Measurements from ENCODE around the gene HAAO.

The HAAO gene

GRCh38 chr2:42813763-42814162, 21.4 kb upstream of the HAAO start:
- no peak for DNase-seq (ENCODE audit: low read depth)

GRCh38 chr2:42812899-42813479, 20.6 kb upstream of the HAAO start:
- no peak for DNase-seq (ENCODE audit: low read depth)

- peak; percentile 47 for DNase-seq (ENCODE audit: low read depth)
These were observed 18.8 kb upstream of the HAAO start for GRCh38 chr2:42810971-42811811.

- DNase-seq (ENCODE audit: low read depth) = peak; percentile 97
These were observed 18.0 kb upstream of the HAAO start for GRCh38 chr2:42810121-42810970.

- DNase-seq (ENCODE audit: low read depth) = peak; percentile 60
These were observed 17.4 kb upstream of the HAAO start for GRCh38 chr2:42809819-42810120.

GRCh38 chr2:42809131-42809818, 16.9 kb upstream of the HAAO start:
- DNase-seq (ENCODE audit: low read depth) = no peak

- no peak for DNase-seq (ENCODE audit: low read depth)
These were observed 15.9 kb upstream of the HAAO start for GRCh38 chr2:42808301-42808700.

GRCh38 chr2:42806786-42807185, 14.4 kb upstream of the HAAO start:
- no peak for DNase-seq (ENCODE audit: low read depth)

- no peak for DNase-seq (ENCODE audit: low read depth)
These were observed 12.5 kb upstream of the HAAO start for GRCh38 chr2:42804891-42805290.

- no peak for DNase-seq (ENCODE audit: low read depth)
These were observed 12.0 kb upstream of the HAAO start for GRCh38 chr2:42804338-42804737.

GRCh38 chr2:42802150-42802549, 9.8 kb upstream of the HAAO start:
- DNase-seq (ENCODE audit: low read depth) = no peak

- no peak for DNase-seq (ENCODE audit: low read depth)
These were observed 9.0 kb upstream of the HAAO start for GRCh38 chr2:42801381-42801780.

- no peak for DNase-seq (ENCODE audit: low read depth)
These were observed 8.6 kb upstream of the HAAO start for GRCh38 chr2:42800981-42801380.

GRCh38 chr2:42800461-42800962, 8.1 kb upstream of the HAAO start:
- DNase-seq (ENCODE audit: low read depth) = no peak

GRCh38 chr2:42799881-42800280, 7.5 kb upstream of the HAAO start:
- no peak for DNase-seq (ENCODE audit: low read depth)

GRCh38 chr2:42797281-42797680, 4.9 kb upstream of the HAAO start:
- no peak for DNase-seq (ENCODE audit: low read depth)

- DNase-seq (ENCODE audit: low read depth) = no peak
These were observed 4.3 kb upstream of the HAAO start for GRCh38 chr2:42796427-42797248.

- DNase-seq (ENCODE audit: low read depth) = no peak
These were observed 3.5 kb upstream of the HAAO start for GRCh38 chr2:42795841-42796301.

- no peak for DNase-seq (ENCODE audit: low read depth)
These were observed 2.9 kb upstream of the HAAO start for GRCh38 chr2:42795275-42795674.

- no peak for DNase-seq (ENCODE audit: low read depth)
These were observed 2.1 kb upstream of the HAAO start for GRCh38 chr2:42794271-42795046.

All from fibroblast of the conjunctiva (primary cell).